GM12872 (cell line): Measurements from ENCODE around the gene HNRNPLL.

ENCODE experiments used
- CTCF ChIP-seq: IDR thresholded peaks from 3 replicates; pipeline ENCODE4 v1.5.1; 2011; ENCODE audit warnings: low read depth, mild to moderate bottlenecking, low read length, moderate library complexity; ENCODE audit not compliant: insufficient read depth

The HNRNPLL gene

DNA sequence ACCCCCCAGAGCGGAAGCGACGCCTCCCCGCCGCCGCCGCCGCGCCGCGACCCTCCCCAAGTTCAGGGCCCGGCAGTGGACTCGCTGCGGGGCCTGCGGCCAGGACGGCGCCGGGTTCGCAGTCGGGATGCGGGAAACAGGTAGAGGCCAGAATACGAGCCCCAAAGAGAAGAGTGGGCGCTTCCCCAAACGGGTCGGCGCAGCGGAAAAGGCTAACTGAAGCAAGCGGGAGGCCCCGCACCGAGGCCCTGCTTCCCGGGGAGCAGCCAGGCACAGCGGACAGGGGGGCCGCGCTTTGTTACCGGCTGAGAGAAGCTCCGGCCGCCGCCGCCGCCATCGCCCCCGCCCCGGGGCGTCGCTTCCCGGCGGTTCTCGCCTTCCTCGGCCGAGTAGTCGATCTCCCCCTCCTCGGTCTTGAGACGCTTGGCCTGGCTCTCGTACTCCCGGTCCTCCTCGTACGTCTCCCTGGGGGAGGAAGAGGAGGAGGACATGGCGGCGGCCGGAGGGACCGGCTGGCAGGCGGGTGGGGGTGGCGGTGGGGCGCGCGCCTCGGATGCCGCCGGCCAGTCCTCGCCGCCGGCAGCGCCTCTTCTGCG is 494 bp downstream of the HNRNPLL start:
- no peak for TF ChIP-seq CTCF

DNA sequence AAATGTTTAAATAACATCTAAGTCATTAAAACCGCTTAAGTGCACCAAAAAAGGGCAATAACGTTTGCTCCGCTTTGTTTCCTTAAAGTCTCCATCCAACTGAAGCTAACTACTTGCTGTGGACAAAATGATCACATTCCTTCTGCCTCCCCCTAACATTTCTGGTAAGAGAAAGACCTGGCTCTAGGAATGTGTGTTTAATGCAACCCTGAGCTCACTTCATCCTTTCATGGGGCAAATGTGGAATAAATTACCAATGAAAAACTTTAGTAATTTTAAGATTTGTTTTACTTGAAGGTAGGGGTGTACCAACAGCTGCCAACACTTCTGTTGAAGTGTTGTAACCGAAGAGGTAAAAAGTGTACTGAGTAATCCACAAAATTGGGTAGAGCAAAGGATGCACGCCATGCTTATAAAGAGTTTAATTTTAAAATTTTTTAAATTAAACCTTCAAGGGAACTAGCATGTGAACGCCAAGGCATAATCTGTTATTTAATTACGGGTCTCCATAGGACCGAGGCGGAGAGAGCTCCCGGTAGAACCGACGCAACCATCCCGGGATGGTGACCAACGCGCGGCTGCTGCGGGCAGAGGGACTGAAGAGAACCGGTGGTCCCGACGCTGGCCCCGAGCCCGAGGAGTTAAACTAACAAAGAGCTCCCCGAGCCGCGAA is 1.1 kb downstream of the HNRNPLL start:
- TF ChIP-seq CTCF: no peak

DNA sequence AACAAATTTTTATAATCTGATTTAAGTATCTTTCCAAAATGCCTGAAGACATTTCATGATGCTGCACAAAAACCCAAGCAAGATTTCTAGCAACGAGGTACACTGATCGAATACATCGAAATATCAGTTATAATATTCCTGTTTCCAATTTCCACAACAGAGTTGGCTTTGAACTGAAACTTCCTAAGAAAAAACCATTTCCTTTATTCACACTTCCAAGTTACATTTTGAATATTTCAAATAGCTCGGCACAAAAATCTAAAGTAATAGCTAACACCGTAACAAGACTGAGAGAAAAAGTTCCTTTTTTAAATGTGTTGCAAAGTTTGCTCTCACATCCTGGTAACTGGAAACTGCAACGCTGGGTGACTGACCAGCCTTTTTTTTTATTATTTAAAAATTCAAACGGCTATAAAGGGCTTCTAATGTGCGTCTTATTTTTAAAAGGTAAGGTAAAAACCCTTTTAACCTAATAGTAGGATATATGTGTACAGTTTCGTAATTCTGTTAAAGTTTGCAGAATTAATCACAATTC is 1.7 kb downstream of the HNRNPLL start:
- no peak for TF ChIP-seq CTCF

GRCh38 chr2:38600242-38600891 is 2.4 kb downstream of the HNRNPLL start:
- no peak for TF ChIP-seq CTCF

DNA sequence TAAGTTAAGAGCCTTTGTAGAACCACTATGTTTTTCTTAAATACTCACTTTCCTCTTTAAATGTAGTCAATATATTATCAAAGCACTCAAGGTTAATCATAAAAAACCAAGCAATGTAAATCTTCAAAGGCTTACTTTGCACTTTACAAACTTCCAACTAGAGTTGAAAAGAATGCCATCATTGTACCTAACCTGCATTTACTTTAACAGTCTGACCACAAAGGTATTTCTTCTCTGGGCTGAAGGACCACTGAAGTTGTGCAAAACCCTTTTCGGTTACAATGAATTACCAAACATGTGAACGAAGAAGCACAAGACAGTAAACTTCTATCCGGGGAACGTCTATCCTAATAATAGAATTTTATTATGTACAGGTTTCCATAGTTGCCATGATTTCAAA is 3.0 kb downstream of the HNRNPLL start:
- no peak for TF ChIP-seq CTCF

DNA sequence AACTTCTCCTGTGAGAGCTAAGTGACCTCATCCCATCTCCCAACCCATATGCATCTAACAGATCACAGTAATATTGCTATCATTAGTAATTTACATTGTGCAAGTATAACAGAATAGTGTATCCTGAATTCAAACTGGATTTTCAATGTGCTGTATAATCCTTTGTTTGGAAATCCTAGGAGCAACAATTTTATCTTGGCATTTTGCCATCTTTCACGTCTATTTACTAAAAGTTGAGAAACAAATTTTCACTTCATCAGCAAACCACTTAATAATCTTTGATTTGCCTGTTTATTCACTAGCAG is 3.8 kb downstream of the HNRNPLL start:
- no peak for TF ChIP-seq CTCF

- no peak for TF ChIP-seq CTCF
These were observed 4.3 kb downstream of the HNRNPLL start for GRCh38 chr2:38598200-38598990.
